IMR-90 (cell line): ENCODE data around the gene DARS1. TPM values are rescaled to one million over a fixed set of nuclear protein-coding genes. Genes with fewer than 3 reads are reported as not detected.

Experiments used
- ATAC-seq: fragments of 200-7000 bp; cut with Tn5 transposase; 2 replicates; pipeline ENCODE4 v1.9.1; 2020; ENCODE audit warnings: low read depth, mild to moderate bottlenecking, moderate library complexity
- BruUV-seq: library from RNA; stranded (reverse); fragments of 400-500 nt; replicated peaks from 2 replicates; lab custom pipeline; 2021; lab: Mats Ljungman, UMichigan
- CTCF ChIA-PET: fragments of 300-600 bp; formaldehyde crosslinking; extraction: SDS; loops from one replicate; lab custom pipeline; 2021; ENCODE audit warnings: antibody characterized with exemption; lab: Yijun Ruan, JAX
- POLR2A ChIA-PET: fragments of 300-600 bp; sonication (Branson Sonifier 250); formaldehyde crosslinking; loops from one replicate; lab custom pipeline; 2022; ENCODE audit warnings: antibody characterized with exemption; ENCODE audit not compliant: unreplicated experiment; lab: Charles Lee
- DNase-seq: peaks from one replicate; pipeline ENCODE4 v3.0.0; 2013
- H2AFZ ChIP-seq: replicated peaks from 2 replicates; pipeline ENCODE3; 2013; ENCODE audit warnings: low read length, mild to moderate bottlenecking; ENCODE audit not compliant: poor library complexity
- H2AK5ac ChIP-seq: 2 replicates; pipeline ENCODE4 v1.6.1; 2013; ENCODE audit warnings: low read depth, low read length, inconsistent platforms
- H2AK9ac ChIP-seq: replicated peaks from 2 replicates; pipeline ENCODE3; 2013; ENCODE audit warnings: mild to moderate bottlenecking, low read depth, low read length, moderate library complexity; ENCODE audit not compliant: poor library complexity
- H2BK120ac ChIP-seq: 2 replicates; pipeline ENCODE4 v1.6.1; 2013; ENCODE audit warnings: low read depth, low read length, inconsistent platforms
- H2BK15ac ChIP-seq: 3 replicates; pipeline ENCODE4 v1.6.1; 2013; ENCODE audit warnings: low read depth, low read length, inconsistent platforms
- H2BK20ac ChIP-seq: 2 replicates; pipeline ENCODE4 v1.6.1; 2013; ENCODE audit warnings: low read depth, mild to moderate bottlenecking, inconsistent platforms, low read length, moderate library complexity
- H2BK5ac ChIP-seq: 2 replicates; pipeline ENCODE4 v1.6.1; 2013; ENCODE audit warnings: mild to moderate bottlenecking, low read depth, low read length, inconsistent platforms; ENCODE audit not compliant: poor library complexity, severe bottlenecking
- H3K14ac ChIP-seq: replicated peaks from 2 replicates; pipeline ENCODE4 v1.6.1; 2013; ENCODE audit warnings: low read depth, low read length, inconsistent platforms
- H3K18ac ChIP-seq: 2 replicates; pipeline ENCODE4 v1.6.1; 2013; ENCODE audit warnings: low read depth, low read length, control low read depth
- H3K23ac ChIP-seq: 2 replicates; pipeline ENCODE4 v1.6.1; 2013; ENCODE audit warnings: low read depth, low read length, inconsistent platforms
- H3K27ac ChIP-seq: 2 replicates; pipeline ENCODE4 v1.5.1; 2013; ENCODE audit warnings: mild to moderate bottlenecking, control low read depth, low read length; ENCODE audit not compliant: insufficient read depth
- H3K27me3 ChIP-seq: 2 replicates; pipeline ENCODE4 v1.6.1; 2013; ENCODE audit warnings: low read length; ENCODE audit not compliant: control insufficient read depth, insufficient read depth
- H3K36me3 ChIP-seq: 2 replicates; pipeline ENCODE4 v1.6.1; 2013; ENCODE audit warnings: low read length, mixed read lengths; ENCODE audit not compliant: control insufficient read depth, insufficient read depth
- H3K4ac ChIP-seq: 2 replicates; pipeline ENCODE4 v1.6.1; 2013; ENCODE audit warnings: low read depth, low read length, inconsistent platforms
- H3K4me1 ChIP-seq: 2 replicates; pipeline ENCODE4 v1.6.1; 2013; ENCODE audit warnings: low read length, mixed read lengths; ENCODE audit not compliant: control insufficient read depth, insufficient read depth
- H3K4me2 ChIP-seq: 2 replicates; pipeline ENCODE4 v1.6.1; 2013; ENCODE audit warnings: low read depth, mild to moderate bottlenecking, control low read depth, low read length, moderate library complexity
- H3K4me3 ChIP-seq: 2 replicates; pipeline ENCODE4 v1.5.1; 2013; ENCODE audit warnings: low read depth, mild to moderate bottlenecking, control low read depth, low read length, moderate library complexity; ENCODE audit not compliant: insufficient read depth
- H3K56ac ChIP-seq: 2 replicates; pipeline ENCODE4 v1.6.1; 2013; ENCODE audit warnings: low read length, inconsistent platforms; ENCODE audit not compliant: insufficient read depth; ENCODE audit errors: extremely low read depth
- H3K79me1 ChIP-seq, 2 experiments: 2 replicates each; pipeline ENCODE4 v1.6.1; 2013; ENCODE audit warnings: low read length in 2 of 2, inconsistent platforms in 1 of 2, low read depth in 1 of 2
- H3K9ac ChIP-seq: 2 replicates; pipeline ENCODE4 v1.6.1; 2013; ENCODE audit warnings: low read depth, low read length, control low read depth
- H3K9me1 ChIP-seq: 2 replicates; pipeline ENCODE4 v1.6.1; 2013; ENCODE audit warnings: low read length, inconsistent platforms; ENCODE audit not compliant: insufficient read depth
- H3K9me3 ChIP-seq: 2 replicates; pipeline ENCODE4 v1.6.1; 2013; ENCODE audit warnings: low read length; ENCODE audit not compliant: control insufficient read depth, insufficient read depth
- H4K20me1 ChIP-seq: 2 replicates; pipeline ENCODE4 v1.6.1; 2013; ENCODE audit warnings: low read length, inconsistent platforms; ENCODE audit not compliant: insufficient read depth
- H4K5ac ChIP-seq: 2 replicates; pipeline ENCODE4 v1.6.1; 2013; ENCODE audit warnings: mild to moderate bottlenecking, low read depth, low read length, control low read depth
- H4K8ac ChIP-seq, 2 experiments: 2 replicates each; pipeline ENCODE4 v1.6.1; 2013; ENCODE audit warnings: low read depth in 2 of 2, low read length in 2 of 2, control low read depth in 1 of 2, inconsistent platforms in 1 of 2
- H4K91ac ChIP-seq: 2 replicates; pipeline ENCODE4 v1.6.1; 2013; ENCODE audit warnings: low read depth, low read length, inconsistent platforms; ENCODE audit not compliant: insufficient read depth
- BHLHE40 ChIP-seq: fragments of 150-350 bp; IDR thresholded peaks from 2 replicates; pipeline ENCODE4 v1.6.1; 2016; ENCODE audit warnings: mild to moderate bottlenecking, low read depth, low read length
- CEBPB ChIP-seq: IDR thresholded peaks from 2 replicates; pipeline ENCODE4 v1.6.1; 2012; ENCODE audit warnings: low read depth, low read length, improper control_type of control experiment
- CHD1 ChIP-seq: IDR thresholded peaks from 2 replicates; pipeline ENCODE4 v1.6.1; 2012; ENCODE audit warnings: low read depth, low read length, improper control_type of control experiment
- CTCF ChIP-seq: conservative IDR thresholded peaks from 2 replicates; pipeline ENCODE4 v1.5.1; 2012; ENCODE audit warnings: mild to moderate bottlenecking, low read depth, low read length, improper control_type of control experiment
- ELK1 ChIP-seq: fragments of 150-350 bp; IDR thresholded peaks from 2 replicates; pipeline ENCODE4 v1.6.1; 2016; ENCODE audit warnings: low read depth, mild to moderate bottlenecking, low read length, moderate library complexity, borderline replicate concordance
- FOS ChIP-seq: fragments of 150-350 bp; IDR thresholded peaks from 2 replicates; pipeline ENCODE4 v1.6.1; 2016; ENCODE audit warnings: low read depth, low read length
- MAFK ChIP-seq: IDR thresholded peaks from 2 replicates; pipeline ENCODE4 v1.6.1; 2012; ENCODE audit warnings: low read depth, low read length, improper control_type of control experiment
- MAZ ChIP-seq: IDR thresholded peaks from 2 replicates; pipeline ENCODE4 v1.6.1; 2012; ENCODE audit warnings: low read depth, mild to moderate bottlenecking, low read length, improper control_type of control experiment, moderate library complexity, borderline replicate concordance
- MXI1 ChIP-seq: IDR thresholded peaks from 2 replicates; pipeline ENCODE4 v1.6.1; 2012; ENCODE audit warnings: low read depth, mild to moderate bottlenecking, low read length, moderate library complexity, borderline replicate concordance
- NFE2L2 ChIP-seq: fragments of 150-350 bp; IDR thresholded peaks from 2 replicates; pipeline ENCODE4 v1.6.1; 2016; ENCODE audit warnings: low read depth, mild to moderate bottlenecking, low read length
- POLR2A ChIP-seq: IDR thresholded peaks from 2 replicates; pipeline ENCODE4 v1.6.1; 2012; ENCODE audit warnings: mild to moderate bottlenecking, low read depth, low read length
- RAD21 ChIP-seq: IDR thresholded peaks from 2 replicates; pipeline ENCODE4 v1.6.1; 2012; ENCODE audit warnings: low read length, improper control_type of control experiment
- RCOR1 ChIP-seq: IDR thresholded peaks from 2 replicates; pipeline ENCODE4 v1.6.1; 2012; ENCODE audit warnings: mild to moderate bottlenecking, low read length, improper control_type of control experiment; ENCODE audit not compliant: insufficient replicate concordance
- RFX5 ChIP-seq: IDR thresholded peaks from 2 replicates; pipeline ENCODE4 v1.8.0; 2012; ENCODE audit warnings: low read depth, mild to moderate bottlenecking, low read length, moderate library complexity
- SMC3 ChIP-seq: fragments of 150-350 bp; IDR thresholded peaks from 2 replicates; pipeline ENCODE4 v1.6.1; 2016; ENCODE audit warnings: low read depth, mild to moderate bottlenecking, antibody characterized with exemption, low read length, moderate library complexity
- USF2 ChIP-seq: fragments of 150-350 bp; IDR thresholded peaks from 2 replicates; pipeline ENCODE4 v1.6.1; 2017; ENCODE audit warnings: mild to moderate bottlenecking, antibody characterized with exemption, low read length, low read depth
- WGBS, 2 experiments: methylation state at CpG; one replicate each; pipeline versions ENCODE4 v1.1.5 to v1.1.7; 2013; ENCODE audit warnings: missing lambda C conversion rate in 2 of 2; ENCODE audit not compliant: insufficient read length in 1 of 2; ENCODE audit errors: extremely low coverage in 2 of 2; 5-methylcytosine and 5-hydroxymethylcytosine counted together
- dilution Hi-C: fragments of 300-500 bp; cut with HindIII; formaldehyde crosslinking; loops from one replicate; pipeline ENCODE4 v1.14.3; 2018; ENCODE audit warnings: low sequenced_read_pairs; ENCODE audit not compliant: unreplicated experiment
- in situ Hi-C: fragments of 300-500 bp; cut with MboI; formaldehyde crosslinking; loops from 3 replicates; pipeline ENCODE4 v1.14.3; 2019; ENCODE audit warnings: low sequenced_read_pairs, inconsistent platforms, mixed read lengths
- intact Hi-C: fragments of 100-400 bp; cut with micrococcal nuclease; formaldehyde crosslinking; loops from 2 replicates; pipeline ENCODE4 v1.10.0; 2022
- polyA plus RNA-seq, 3 experiments: library from polyadenylated mRNA; depleted of rRNA; stranded (reverse); fragments of >200 nt; gene quantifications; 2 replicates each; pipeline ENCODE4 v1.2.3, GENCODE V29; 2012; ENCODE audit warnings: low replicate concordance in 1 of 3
- total RNA-seq: library from RNA; depleted of rRNA; stranded (reverse); fragments of >200 nt; gene quantifications from 2 replicates; pipeline ENCODE4 v1.2.3, GENCODE V29; 2012

DARS1 gene
- total and polyA plus RNA-seq, 2 of the 4 experiments (the other 2 are of a cell fraction): 56.5 to 66.5 TPM

DNA sequence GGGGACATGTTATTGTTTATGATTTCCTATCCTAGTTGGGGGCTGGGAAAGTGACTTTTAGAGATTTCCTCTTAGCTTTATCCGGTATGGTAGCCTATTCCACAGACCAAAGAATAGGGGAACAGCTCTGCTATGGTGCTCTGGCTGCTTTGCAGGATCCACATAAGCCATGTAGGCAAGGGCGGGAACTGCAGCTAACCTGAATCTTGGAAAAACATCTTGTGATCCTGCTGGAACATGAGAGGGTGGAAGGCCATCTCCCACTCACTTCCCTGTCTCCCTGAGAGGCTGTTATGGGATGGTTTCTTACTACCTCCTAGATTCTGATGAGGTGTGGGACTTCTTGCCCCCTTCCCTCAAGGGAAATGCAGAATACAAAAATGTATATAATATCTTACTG lies 2.0 kb upstream of the DARS1 start:
- TF ChIP-seq POLR2A (no peak), MAZ (no peak), RCOR1 (no peak), MXI1 (no peak), CHD1 (no peak), NFE2L2 (no peak), MAFK (no peak), ELK1 (no peak), SMC3 (no peak), FOS (no peak), USF2 (no peak), CEBPB (no peak), BHLHE40 (no peak), RFX5 (no peak), RAD21 (no peak), CTCF (no peak)
- no TSS peak for BruUV-seq
- Histone ChIP-seq H2AK9ac (no peak overlapping the region), H3K36me3 (no peaks in the 10 kb centered on the region), H3K9me3 (no peaks in the 10 kb centered on the region), H3K27ac (no peak overlapping the region), H2BK5ac (no peak overlapping the region), H2BK15ac (no peak overlapping the region), H2AFZ (no peak overlapping the region), H3K27me3 (no peaks in the 10 kb centered on the region), H3K18ac (no peak overlapping the region), H4K20me1 (no peaks in the 10 kb centered on the region), H4K8ac (no peak overlapping the region), H4K91ac (no peak overlapping the region), H3K9ac (no peak overlapping the region), H3K9me1 (0 out of 2 replicates have a peak, but pooled peaks cover 3% of the 10 kb centered on the region), H2AK5ac (no peak overlapping the region), H3K4me2 (no peak overlapping the region), H4K5ac (no peak overlapping the region), H3K23ac (no peak overlapping the region), H2BK120ac (no peak overlapping the region), H3K4ac (no peak overlapping the region), H3K79me1 (peaks cover 12 to 17% of the 10 kb centered on the region in 2 experiments; a peak in 3 of 4 replicates), H3K14ac (no peak overlapping the region), H3K56ac (no peak overlapping the region), H3K4me1 (no peaks in the 10 kb centered on the region), H3K4me3 (no peak overlapping the region), H2BK20ac (no peak overlapping the region)
- intact Hi-C loops: no loop called here
- WGBS, 2 experiments: no CpG with 5 or more reads among the region's 2 CpGs
- DNase-seq (no peak), ATAC-seq (no peak)
- POLR2A ChIA-PET: no interaction called here
- dilution Hi-C loops: no loop called here
- CTCF ChIA-PET: interaction anchor here (0.8 kb wide), 1 partner anchor 132 kb away, joined by 3 read pairs; no protein-coding TSS in a partner anchor
- in situ Hi-C loops: no loop called here
